Esophagus muscularis mucosa (tissue), 4 donors: ENCODE results near the gene HLA-DPA1. TPM values are rescaled to one million over a fixed set of nuclear protein-coding genes. Genes with fewer than 3 reads are reported as not detected.
A peak's percentile ranks its signal among the peaks of the same experiment; 100 is the strongest.

ENCODE experiments used
- DNase-seq: peaks from one replicate; pipeline ENCODE4 v3.0.0-alpha.2; 2017; ENCODE audit errors: extremely low spot score
- H3K27ac ChIP-seq, 4 donors: fragments of 200-600 bp; sonication (generic); replicated peaks in 1 of 4; 1 replicate in 3 of 4; 2 replicates in 1 of 4; pipeline ENCODE4 v1.5.1; 2016 to 2019; ENCODE audit warnings: mild to moderate bottlenecking in 1 of 4
- H3K27me3 ChIP-seq, 4 donors: fragments of 200-600 bp; sonication (generic); one replicate each; pipeline versions ENCODE4 v1.5.1 to v1.6.0; 2016 to 2019
- H3K36me3 ChIP-seq, 4 donors: fragments of 200-600 bp; sonication (generic); one replicate each; pipeline ENCODE4 v1.5.1; 2016 to 2019
- H3K4me1 ChIP-seq, 4 donors: fragments of 200-600 bp; sonication (generic); one replicate each; pipeline ENCODE4 v1.5.1; 2016 to 2019
- H3K4me3 ChIP-seq, 4 donors: fragments of 200-600 bp; sonication (generic); 1 replicate in 2 of 4; 2 replicates in 2 of 4; pipeline ENCODE4 v1.5.1; 2016 to 2019; ENCODE audit warnings: mild to moderate bottlenecking in 4 of 4, moderate library complexity in 1 of 4
- H3K9me3 ChIP-seq, 4 donors: fragments of 200-600 bp; sonication (generic); 1 replicate in 3 of 4; 2 replicates in 1 of 4; pipeline ENCODE4 v1.5.1; 2016 to 2019
- CTCF ChIP-seq, 3 experiments: fragments of 200-600 bp in 2 of 3; fragments of 450-650 bp in 1 of 3; sonication (generic) in 2 of 3; IDR thresholded peaks; one replicate each; pipeline ENCODE4 v1.5.1; 2017 to 2019; ENCODE audit warnings: antibody characterized with exemption in 3 of 3, mild to moderate bottlenecking in 2 of 3, moderate library complexity in 1 of 3
- EP300 ChIP-seq: sonication (generic); formaldehyde crosslinking; IDR thresholded peaks from one replicate; pipeline ENCODE4 v1.6.1; 2017; ENCODE audit warnings: antibody characterized with exemption
- POLR2A ChIP-seq: fragments of 450-650 bp; IDR thresholded peaks from one replicate; pipeline ENCODE4 v1.6.1; 2017; ENCODE audit warnings: antibody characterized with exemption, moderate library complexity, mild to moderate bottlenecking, low read depth
- POLR2AphosphoS5 ChIP-seq, 2 donors: sonication (generic); formaldehyde crosslinking; IDR thresholded peaks; one replicate each; pipeline ENCODE4 v1.6.1; 2017; ENCODE audit warnings: antibody characterized with exemption in 2 of 2
- WGBS: methylation state at CpG from one replicate; pipeline ENCODE4 v1.1.5; 2018; 5-methylcytosine and 5-hydroxymethylcytosine counted together
- intact Hi-C: fragments of 100-400 bp; cut with DNase I; formaldehyde crosslinking; loops from one replicate; pipeline ENCODE4 v1.15.1; 2023
- total RNA-seq, 4 donors: library from RNA; depleted of rRNA; stranded (reverse); fragments of >200 nt; gene quantifications; one replicate each; pipeline versions ENCODE4 v1.1.0 to v1.2.1, GENCODE V29; 2016

The HLA-DPA1 gene
- total RNA-seq, 4 donors from 2014 or later = 28.5 to 91.3 (median 65.9) TPM

DNA sequence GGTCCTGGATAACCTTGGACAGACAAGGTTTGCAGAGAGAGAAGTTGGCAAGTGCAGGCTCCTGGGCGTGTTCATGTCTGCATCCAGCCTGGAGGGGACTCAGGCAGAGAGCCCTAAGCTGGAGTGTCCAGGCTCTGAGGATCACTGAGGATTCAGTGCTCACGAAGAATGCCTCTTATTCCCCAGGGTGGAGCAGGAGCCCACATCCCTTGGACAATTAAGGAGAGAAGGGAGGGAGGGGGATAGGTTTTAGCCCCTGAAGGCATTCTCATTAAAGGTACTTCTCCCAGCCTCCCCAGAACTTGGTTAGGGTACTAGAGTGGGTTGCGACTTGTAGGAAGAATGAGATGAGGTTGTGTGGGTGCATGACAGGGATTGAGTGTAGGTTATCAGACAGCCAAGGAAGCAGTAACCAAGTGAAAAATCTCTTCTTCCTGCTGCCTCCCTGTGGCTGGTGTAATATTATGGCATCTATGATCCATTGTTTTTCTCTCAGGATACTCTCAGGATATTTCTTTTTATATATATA, 3.0 kb upstream of the HLA-DPA1 start:
- Histone ChIP-seq H3K27ac (peak overlapping the region; percentile 55 to 74 (median 66)), H3K27me3 (no peaks in the 10 kb centered on the region), H3K4me3 (peak overlapping the region; percentile 35 to 48 (median 44)), H3K36me3 (no peaks in the 10 kb centered on the region), H3K4me1 (peaks cover 9 to 29% (median 20%) of the 10 kb centered on the region in 4 donors), H3K9me3 (no peaks in the 10 kb centered on the region)
- no peak for TF ChIP-seq POLR2AphosphoS5 (IDR thresholded peaks at IDR 0.05)
- no peak for TF ChIP-seq EP300
- TF ChIP-seq POLR2A = no peak
- TF ChIP-seq CTCF (IDR thresholded peaks at IDR 0.05) = no peak
- peak; percentile 72 for DNase-seq
- 67% methylated on average over 1 of the region's 3 CpGs for WGBS
- intact Hi-C loops = no loop called here

GRCh38 chr6:33075568-33076405, 2.3 kb upstream of the HLA-DPA1 start, which contains the start of gene HLA-DPB1:
Gene HLA-DPB1, plus strand, starts transcription at chr6:33075990. Its CDS starts 52 bp downstream, at chr6:33076042.
- H3K27ac ChIP-seq = peak within 1 kb of the TSS; percentile 55 to 74 (median 66)
- WGBS = 56% methylated on average over 10 of the region's 10 CpGs
- intact Hi-C loops = no loop called here

DNA sequence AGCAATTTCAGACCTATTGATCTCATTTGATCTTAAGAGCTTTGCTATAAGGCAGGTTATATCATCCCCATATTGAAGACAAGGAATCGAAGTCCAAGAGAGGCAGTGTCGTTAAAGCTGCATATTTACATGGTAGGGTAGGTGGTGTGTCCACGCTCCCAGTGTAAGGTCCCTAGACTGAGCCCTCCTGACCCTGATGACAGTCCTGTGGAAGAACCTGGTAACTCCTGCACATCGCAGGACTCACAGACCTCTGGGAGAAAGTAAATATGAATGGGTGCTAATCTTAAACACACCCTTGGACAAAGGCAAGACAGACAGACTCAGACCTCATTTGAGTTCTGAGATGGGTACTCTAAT, 1.7 kb upstream of the HLA-DPA1 start:
- DNase-seq = peak; percentile 37
- intact Hi-C loops = no loop called here
- Histone ChIP-seq H3K36me3 (no peaks in the 10 kb centered on the region), H3K27ac (peak overlapping the region; percentile 25 to 74 (median 63)), H3K27me3 (no peaks in the 10 kb centered on the region), H3K9me3 (no peaks in the 10 kb centered on the region), H3K4me1 (peaks cover 4 to 18% (median 11%) of the 10 kb centered on the region in 4 donors), H3K4me3 (no peak overlapping the region)
- TF ChIP-seq POLR2A (no peak), POLR2AphosphoS5 (IDR thresholded peaks at IDR 0.05) (no peak), CTCF (IDR thresholded peaks at IDR 0.05) (no peak), EP300 (no peak)
- 90% methylated on average over 4 of the region's 4 CpGs for WGBS

More at GRCh38 chr6:33075568-33076405, 2.3 kb upstream of the HLA-DPA1 start, which contains the start of gene HLA-DPB1:
- no peaks in the 10 kb centered on the region for H3K36me3 ChIP-seq
- H3K27me3 ChIP-seq = no peaks in the 10 kb centered on the region
- H3K4me1 ChIP-seq = peaks cover 4 to 23% (median 13%) of the 10 kb centered on the region in 4 donors
- no peak for TF ChIP-seq EP300
- peak; percentile 44 to 78 for TF ChIP-seq POLR2AphosphoS5 (IDR thresholded peaks at IDR 0.05)
- no peak for TF ChIP-seq CTCF (IDR thresholded peaks at IDR 0.05)
- no peak for TF ChIP-seq POLR2A
- peak within 1 kb of the TSS; percentile 35 to 48 (median 44) for H3K4me3 ChIP-seq
- no peaks in the 10 kb centered on the region for H3K9me3 ChIP-seq
- DNase-seq = peak; percentile 66

DNA sequence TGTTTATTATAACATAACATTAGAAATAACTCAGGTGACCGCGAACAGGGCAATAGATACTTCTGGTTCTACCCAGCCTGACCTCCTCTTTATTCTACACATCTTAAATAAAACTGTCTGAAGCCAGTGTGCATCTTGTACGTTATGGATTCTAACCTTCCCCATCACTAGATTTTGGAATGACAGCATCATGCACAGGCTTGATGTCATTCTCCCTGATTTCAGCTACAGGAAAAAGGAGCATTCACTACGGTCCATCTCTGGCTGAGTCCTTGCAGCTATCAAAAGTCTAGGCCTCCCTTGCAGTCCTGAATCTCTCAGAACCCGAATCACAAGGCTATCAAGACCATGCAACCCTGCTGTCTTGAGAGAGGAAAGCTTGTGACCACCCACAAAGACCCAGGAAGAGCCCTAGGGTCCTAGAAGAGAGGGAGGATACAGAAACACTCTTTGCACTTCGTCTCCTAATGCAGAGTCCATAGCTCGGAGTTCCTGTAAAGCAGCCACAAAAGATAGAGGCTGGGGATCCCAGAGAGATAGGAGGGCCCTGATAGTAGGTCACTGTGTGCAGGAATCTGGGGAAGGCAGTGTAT, 845 bp downstream of the HLA-DPA1 start:
- Histone ChIP-seq H3K36me3 (peaks cover 0 to 21% (median 9%) of the 10 kb centered on the region in 4 donors), H3K27ac (peak overlapping the region in 3 of 4 donors; percentile 40 to 58 (median 45)), H3K4me3 (peak overlapping the region; percentile 27 to 47 (median 42)), H3K27me3 (no peaks in the 10 kb centered on the region), H3K9me3 (no peaks in the 10 kb centered on the region), H3K4me1 (peaks cover 0 to 10% (median under 1%) of the 10 kb centered on the region in 4 donors)
- DNase-seq = peak; percentile 81
- no peak for TF ChIP-seq POLR2AphosphoS5 (IDR thresholded peaks at IDR 0.05)
- 60% methylated on average over 7 of the region's 7 CpGs for WGBS
- intact Hi-C loops = no loop called here

DNA sequence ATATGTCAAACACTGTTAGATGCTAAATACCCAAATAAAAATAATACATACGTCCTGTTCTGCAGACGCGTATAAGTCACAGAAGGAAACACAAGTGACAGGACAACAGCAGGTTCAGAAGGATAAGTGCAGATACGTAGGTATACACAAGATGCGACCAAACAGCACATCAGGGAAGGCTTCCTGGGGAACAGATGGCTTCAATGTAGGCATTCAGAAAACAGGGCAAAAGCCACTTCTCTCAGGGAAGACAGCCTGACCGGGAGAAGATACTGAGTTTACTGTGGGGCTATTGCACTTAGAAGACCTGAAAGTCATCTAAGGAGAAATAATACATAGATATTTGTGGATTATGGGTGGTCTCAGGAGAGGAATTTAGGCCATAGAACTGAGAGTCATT, 1.9 kb downstream of the HLA-DPA1 start:
- H3K27ac ChIP-seq = no peak overlapping the region
- TF ChIP-seq POLR2AphosphoS5 (IDR thresholded peaks at IDR 0.05) (no peak), CTCF (IDR thresholded peaks at IDR 0.05) (no peak), POLR2A (no peak), EP300 (no peak)
- 66% methylated on average over 6 of the region's 6 CpGs for WGBS
- no peaks in the 10 kb centered on the region for H3K27me3 ChIP-seq
- intact Hi-C loops = no loop called here
- H3K4me3 ChIP-seq = peak overlapping the region in 3 of 4 donors; percentile 27 to 43 (median 27)
- peaks cover 0 to 10% (median 0%) of the 10 kb centered on the region in 4 donors for H3K4me1 ChIP-seq
- no peaks in the 10 kb centered on the region for H3K9me3 ChIP-seq
- peaks cover 0 to 28% (median 12%) of the 10 kb centered on the region in 4 donors for H3K36me3 ChIP-seq
- peak; percentile 37 for DNase-seq
